ENCODE results near the gene EIF2AK3.

- TF ChIP-seq FOXM1 (IDR thresholded peaks at IDR 0.05; ENCODE audit: low read depth) (no peak), TCF12 (IDR thresholded peaks at IDR 0.05) (no peak), POLR2AphosphoS5 (IDR thresholded peaks at IDR 0.05; ENCODE audit: low read depth, low read length) (no peak), CTCF (IDR thresholded peaks at IDR 0.05) (no peak), GATA2 (CRISPR knock-in tag; IDR thresholded peaks at IDR 0.05) (no peak), TAF1 (IDR thresholded peaks at IDR 0.05; ENCODE audit: borderline replicate concordance, low read depth, low read length) (no peak), EP300 (IDR thresholded peaks at IDR 0.05; ENCODE audit: borderline replicate concordance in 1 of 2, low read depth in 1 of 2, low read length in 1 of 2) (no peak), RAD21 (IDR thresholded peaks at IDR 0.05; ENCODE audit: low read length) (no peak), SMC3 (IDR thresholded peaks at IDR 0.05; ENCODE audit: low read depth, low read length) (no peak), GABPA (IDR thresholded peaks at IDR 0.05; ENCODE audit: low read depth) (no peak), REST (IDR thresholded peaks at IDR 0.05; ENCODE audit: low read depth, low read length) (no peak)
- TF ChIP-seq, protein P1, sequence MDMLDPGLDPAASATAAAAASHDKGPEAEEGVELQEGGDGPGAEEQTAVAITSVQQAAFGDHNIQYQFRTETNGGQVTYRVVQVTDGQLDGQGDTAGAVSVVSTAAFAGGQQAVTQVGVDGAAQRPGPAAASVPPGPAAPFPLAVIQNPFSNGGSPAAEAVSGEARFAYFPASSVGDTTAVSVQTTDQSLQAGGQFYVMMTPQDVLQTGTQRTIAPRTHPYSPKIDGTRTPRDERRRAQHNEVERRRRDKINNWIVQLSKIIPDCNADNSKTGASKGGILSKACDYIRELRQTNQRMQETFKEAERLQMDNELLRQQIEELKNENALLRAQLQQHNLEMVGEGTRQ (IDR thresholded peaks at IDR 0.05; ENCODE audit: borderline replicate concordance, low read depth, low read length), result no peak
Observed at GRCh38 chr2:88668862-88669261, 41.6 kb upstream of the EIF2AK3 start.
